H1 (cell line): ENCODE results near the gene MACROD2.

Experiments
- EGR1 ChIP-seq: IDR thresholded peaks from 2 replicates; pipeline ENCODE4 v1.6.1; 2011; ENCODE audit warnings: low read depth, low read length, borderline replicate concordance
- FOSL1 ChIP-seq: IDR thresholded peaks from 2 replicates; pipeline ENCODE4 v1.6.1; 2011; ENCODE audit warnings: mild to moderate bottlenecking, low read depth, low read length, moderate library complexity; ENCODE audit not compliant: insufficient read depth
- GABPA ChIP-seq: IDR thresholded peaks from 2 replicates; pipeline ENCODE4 v1.6.1; 2011; ENCODE audit warnings: mild to moderate bottlenecking, low read length, moderate library complexity, borderline replicate concordance; ENCODE audit not compliant: insufficient read depth
- KDM1A ChIP-seq: fragments of 200-600, 300-600 bp; sonication (generic); IDR thresholded peaks from 2 replicates; pipeline ENCODE4 v1.7.1; 2016; ENCODE audit warnings: mild to moderate bottlenecking, low read length, borderline replicate concordance
- MAFK ChIP-seq: IDR thresholded peaks from 2 replicates; pipeline ENCODE4 v1.6.1; 2012; ENCODE audit warnings: low read depth, mild to moderate bottlenecking, improper control_type of control experiment, low read length
- POLR2A ChIP-seq, 2 experiments: IDR thresholded peaks; 1 replicate in 1 of 2; 2 replicates in 1 of 2; pipeline ENCODE4 v1.6.1; 2011; ENCODE audit warnings: low read depth in 2 of 2, low read length in 2 of 2, mild to moderate bottlenecking in 2 of 2; ENCODE audit errors: control extremely low read depth in 1 of 2
- SP1 ChIP-seq: IDR thresholded peaks from 2 replicates; pipeline ENCODE4 v1.6.1; 2011; ENCODE audit warnings: low read depth, low read length
- TBP ChIP-seq: IDR thresholded peaks from 2 replicates; pipeline ENCODE4 v1.6.1; 2011; ENCODE audit warnings: low read depth, low read length, improper control_type of control experiment
- TCF12 ChIP-seq: IDR thresholded peaks from 2 replicates; pipeline ENCODE4 v1.6.1; 2011; ENCODE audit warnings: low read depth, mild to moderate bottlenecking, low read length
- TF ChIP-seq, protein P1 (sequence below), 3 experiments: IDR thresholded peaks; 1 replicate in 2 of 3; 2 replicates in 1 of 3; pipeline versions ENCODE4 v1.5.1 to v1.6.1; 2011; ENCODE audit warnings: low read length in 3 of 3, mild to moderate bottlenecking in 3 of 3, inconsistent platforms in 2 of 3, low read depth in 1 of 3, moderate library complexity in 1 of 3; ENCODE audit not compliant: insufficient read depth in 1 of 3; ENCODE audit errors: control extremely low read depth in 1 of 3

DNA sequence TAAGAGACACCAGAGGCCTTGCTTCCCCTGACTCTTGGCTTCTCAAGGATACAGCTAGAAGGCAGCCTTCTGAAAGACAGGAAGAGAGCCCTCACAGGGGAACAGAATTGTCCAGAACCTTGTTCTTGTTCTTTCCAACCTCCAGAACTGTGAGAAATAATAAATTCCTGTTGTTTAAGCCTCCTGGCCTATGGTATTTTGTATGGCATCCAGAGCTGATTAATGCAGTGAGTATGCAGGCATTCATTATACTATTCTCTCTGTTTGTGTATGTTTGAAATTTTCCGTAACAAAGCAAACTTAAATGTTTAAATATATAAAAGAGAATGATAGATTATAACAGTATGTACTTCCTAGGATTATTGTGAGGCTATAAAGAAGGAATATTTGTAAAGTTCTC is 1245.5 kb downstream of the MACROD2 start:
- TF ChIP-seq SP1: no peak
- TF ChIP-seq MAFK: no peak
- no peak for TF ChIP-seq EGR1
- TF ChIP-seq TBP: no peak
- TF ChIP-seq, protein P1, sequence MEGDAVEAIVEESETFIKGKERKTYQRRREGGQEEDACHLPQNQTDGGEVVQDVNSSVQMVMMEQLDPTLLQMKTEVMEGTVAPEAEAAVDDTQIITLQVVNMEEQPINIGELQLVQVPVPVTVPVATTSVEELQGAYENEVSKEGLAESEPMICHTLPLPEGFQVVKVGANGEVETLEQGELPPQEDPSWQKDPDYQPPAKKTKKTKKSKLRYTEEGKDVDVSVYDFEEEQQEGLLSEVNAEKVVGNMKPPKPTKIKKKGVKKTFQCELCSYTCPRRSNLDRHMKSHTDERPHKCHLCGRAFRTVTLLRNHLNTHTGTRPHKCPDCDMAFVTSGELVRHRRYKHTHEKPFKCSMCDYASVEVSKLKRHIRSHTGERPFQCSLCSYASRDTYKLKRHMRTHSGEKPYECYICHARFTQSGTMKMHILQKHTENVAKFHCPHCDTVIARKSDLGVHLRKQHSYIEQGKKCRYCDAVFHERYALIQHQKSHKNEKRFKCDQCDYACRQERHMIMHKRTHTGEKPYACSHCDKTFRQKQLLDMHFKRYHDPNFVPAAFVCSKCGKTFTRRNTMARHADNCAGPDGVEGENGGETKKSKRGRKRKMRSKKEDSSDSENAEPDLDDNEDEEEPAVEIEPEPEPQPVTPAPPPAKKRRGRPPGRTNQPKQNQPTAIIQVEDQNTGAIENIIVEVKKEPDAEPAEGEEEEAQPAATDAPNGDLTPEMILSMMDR (IDR thresholded peaks at IDR 0.05; ENCODE audit: control extremely low read depth in 1 of 3, insufficient read depth in 1 of 3, low read depth in 1 of 3, low read length in 3 of 3): no peak
- no peak for TF ChIP-seq KDM1A
- TF ChIP-seq POLR2A (IDR thresholded peaks at IDR 0.05; ENCODE audit: control extremely low read depth in 1 of 2, low read depth in 2 of 2, low read length in 2 of 2): no peak
- TF ChIP-seq GABPA: no peak
- TF ChIP-seq FOSL1: no peak
- no peak for TF ChIP-seq TCF12
